ENCODE results near the gene ABAT.

Gene ABAT

GRCh38 chr16:8756755-8757154 lies 82.3 kb downstream of the ABAT start:
- H3K4me3 ChIP-seq (ENCODE audit: low read depth, low read length) = no peak overlapping the region
- TF ChIP-seq, protein P1, sequence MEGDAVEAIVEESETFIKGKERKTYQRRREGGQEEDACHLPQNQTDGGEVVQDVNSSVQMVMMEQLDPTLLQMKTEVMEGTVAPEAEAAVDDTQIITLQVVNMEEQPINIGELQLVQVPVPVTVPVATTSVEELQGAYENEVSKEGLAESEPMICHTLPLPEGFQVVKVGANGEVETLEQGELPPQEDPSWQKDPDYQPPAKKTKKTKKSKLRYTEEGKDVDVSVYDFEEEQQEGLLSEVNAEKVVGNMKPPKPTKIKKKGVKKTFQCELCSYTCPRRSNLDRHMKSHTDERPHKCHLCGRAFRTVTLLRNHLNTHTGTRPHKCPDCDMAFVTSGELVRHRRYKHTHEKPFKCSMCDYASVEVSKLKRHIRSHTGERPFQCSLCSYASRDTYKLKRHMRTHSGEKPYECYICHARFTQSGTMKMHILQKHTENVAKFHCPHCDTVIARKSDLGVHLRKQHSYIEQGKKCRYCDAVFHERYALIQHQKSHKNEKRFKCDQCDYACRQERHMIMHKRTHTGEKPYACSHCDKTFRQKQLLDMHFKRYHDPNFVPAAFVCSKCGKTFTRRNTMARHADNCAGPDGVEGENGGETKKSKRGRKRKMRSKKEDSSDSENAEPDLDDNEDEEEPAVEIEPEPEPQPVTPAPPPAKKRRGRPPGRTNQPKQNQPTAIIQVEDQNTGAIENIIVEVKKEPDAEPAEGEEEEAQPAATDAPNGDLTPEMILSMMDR (IDR thresholded peaks at IDR 0.05; ENCODE audit: low read depth, low read length, missing control alignments) = no peak
- no peak overlapping the region for H3K27ac ChIP-seq
- no peak for DNase-seq
- no peaks in the 10 kb centered on the region for H3K36me3 ChIP-seq (replicated peaks)
- H3K27me3 ChIP-seq (replicated peaks) = no peaks in the 10 kb centered on the region
- in situ Hi-C loops (cut with HindIII; ENCODE audit: low pct_ligation_motif_present, low sequenced_read_pairs) = no loop called here

DNA sequence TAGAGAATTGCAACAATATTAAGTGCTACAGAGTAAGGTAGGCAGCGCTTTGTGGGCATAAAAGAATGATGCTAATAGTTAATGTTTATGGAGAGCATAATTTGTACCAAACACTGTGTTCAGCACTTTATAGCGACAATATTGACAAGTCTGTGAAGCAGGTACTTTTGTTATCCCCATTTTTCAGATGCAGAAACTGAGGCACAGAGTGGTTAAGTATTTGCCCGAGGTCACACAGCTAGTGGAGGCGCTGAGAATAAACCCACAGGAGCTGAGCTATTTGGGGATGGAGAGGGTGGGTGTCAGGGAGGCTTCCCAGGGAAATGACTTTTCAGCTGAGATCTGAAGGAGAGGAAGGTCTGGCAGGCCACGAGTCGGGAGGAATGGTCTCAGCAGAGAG lies 83.6 kb downstream of the ABAT start:
- in situ Hi-C loops (cut with HindIII; ENCODE audit: low pct_ligation_motif_present, low sequenced_read_pairs) = no loop called here
- H3K27ac ChIP-seq = no peak overlapping the region
- H3K36me3 ChIP-seq (replicated peaks) = no peaks in the 10 kb centered on the region
- TF ChIP-seq, protein P1 (IDR thresholded peaks at IDR 0.05; ENCODE audit: low read depth, low read length, missing control alignments) = no peak
- H3K27me3 ChIP-seq (replicated peaks) = no peaks in the 10 kb centered on the region
- H3K4me3 ChIP-seq (ENCODE audit: low read depth, low read length) = no peak overlapping the region
- DNase-seq = no peak

DNA sequence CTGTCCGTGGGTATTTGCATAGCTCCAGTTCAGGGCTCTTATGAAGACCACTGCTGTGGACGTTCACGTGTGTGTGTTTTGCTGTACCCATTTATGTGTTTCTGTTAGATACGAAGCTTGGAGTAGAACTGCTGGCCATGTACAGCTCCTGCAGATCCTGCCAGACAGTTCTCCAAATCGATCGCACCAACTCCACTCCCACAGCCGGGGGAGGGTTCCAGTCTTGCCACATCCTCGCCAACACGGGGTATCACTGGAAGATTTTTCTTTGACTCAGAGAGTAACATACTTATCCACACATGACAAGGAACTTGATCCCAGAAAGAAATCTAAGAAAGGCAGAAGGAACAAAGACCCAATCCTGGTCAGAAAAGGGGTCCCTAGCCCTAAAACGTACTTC lies 85.6 kb downstream of the ABAT start:
- DNase-seq = no peak
- Histone ChIP-seq H3K36me3 (replicated peaks) (no peaks in the 10 kb centered on the region), H3K4me3 (ENCODE audit: low read depth, low read length) (no peak overlapping the region), H3K27ac (no peak overlapping the region), H3K27me3 (replicated peaks) (no peaks in the 10 kb centered on the region)
- in situ Hi-C loops (cut with HindIII; ENCODE audit: low pct_ligation_motif_present, low sequenced_read_pairs) = no loop called here
- TF ChIP-seq, protein P1 (IDR thresholded peaks at IDR 0.05; ENCODE audit: low read depth, low read length, missing control alignments) = no peak

DNA sequence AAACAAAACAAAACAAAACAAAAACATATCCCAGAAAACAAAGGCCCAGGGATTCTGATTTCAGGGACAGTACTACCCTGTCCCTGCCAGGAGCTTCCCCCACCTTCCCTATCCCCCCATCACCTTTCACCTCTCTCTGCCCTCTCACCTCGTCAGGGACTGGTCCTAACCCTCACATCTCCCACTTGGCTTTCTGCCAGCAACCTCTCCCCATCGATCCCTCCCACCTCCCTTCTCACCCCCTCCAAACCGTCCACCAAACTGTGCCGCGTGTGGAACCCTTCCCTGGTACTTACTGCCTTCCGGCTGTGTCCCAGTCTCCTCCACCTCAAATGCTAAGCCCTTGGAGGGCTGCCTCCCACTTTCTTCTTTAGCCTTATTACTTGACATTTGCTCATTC lies 86.7 kb downstream of the ABAT start:
- in situ Hi-C loops (cut with HindIII; ENCODE audit: low pct_ligation_motif_present, low sequenced_read_pairs) = no loop called here

DNA sequence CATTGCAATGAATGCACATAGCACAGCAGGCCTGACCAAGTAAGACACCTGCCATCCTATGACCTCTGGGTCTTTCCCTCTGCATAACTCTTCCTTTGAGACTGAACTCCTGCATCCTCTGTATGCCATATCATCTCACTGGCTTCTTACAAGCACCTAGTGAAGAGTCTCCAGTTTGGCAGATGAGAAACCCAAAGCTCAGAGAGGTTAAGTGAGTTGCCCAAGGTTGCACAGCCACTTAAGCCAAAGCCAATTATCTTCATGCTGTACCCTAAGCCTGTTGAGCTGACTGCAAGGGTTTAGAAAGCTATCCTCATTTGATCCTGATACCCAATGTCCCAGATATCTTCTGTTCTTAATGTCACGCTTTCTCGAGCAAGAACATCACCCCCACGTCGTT lies 87.8 kb downstream of the ABAT start:
- no peak for DNase-seq
- H3K4me3 ChIP-seq (ENCODE audit: low read depth, low read length) = no peak overlapping the region
- H3K27me3 ChIP-seq (replicated peaks) = no peaks in the 10 kb centered on the region
- no peaks in the 10 kb centered on the region for H3K36me3 ChIP-seq (replicated peaks)
- in situ Hi-C loops (cut with HindIII; ENCODE audit: low pct_ligation_motif_present, low sequenced_read_pairs) = no loop called here
- TF ChIP-seq, protein P1 (IDR thresholded peaks at IDR 0.05; ENCODE audit: low read depth, low read length, missing control alignments) = no peak
- H3K27ac ChIP-seq = no peak overlapping the region

More for the DNA sequence above, 86.7 kb downstream of the ABAT start:
- Histone ChIP-seq H3K27me3 (replicated peaks) (no peaks in the 10 kb centered on the region), H3K27ac (no peak overlapping the region), H3K36me3 (replicated peaks) (no peaks in the 10 kb centered on the region), H3K4me3 (ENCODE audit: low read depth, low read length) (no peak overlapping the region)
- DNase-seq = no peak
- TF ChIP-seq, protein P1 (IDR thresholded peaks at IDR 0.05; ENCODE audit: low read depth, low read length, missing control alignments) = no peak

DNA sequence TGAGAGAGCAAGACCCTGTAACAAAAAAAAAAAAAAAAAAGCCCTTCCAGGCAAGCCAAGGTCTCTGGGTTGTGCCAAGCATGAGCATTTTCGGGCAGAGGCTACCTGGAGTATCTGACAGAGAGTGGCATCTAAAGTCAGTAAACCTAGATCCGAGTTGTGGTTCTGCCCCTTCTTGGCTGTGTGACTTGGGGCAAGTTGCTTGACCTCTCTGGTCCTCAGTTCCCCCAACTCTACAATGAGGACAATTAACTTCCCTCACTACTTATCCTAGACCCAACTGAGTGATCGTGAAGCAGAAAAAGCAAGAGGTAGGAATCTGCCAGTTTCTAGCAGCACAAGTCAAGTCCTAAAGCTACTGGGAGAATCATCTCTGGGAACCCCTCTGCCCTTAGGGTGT lies 88.7 kb downstream of the ABAT start:
- H3K4me3 ChIP-seq (ENCODE audit: low read depth, low read length) = no peak overlapping the region
- no peaks in the 10 kb centered on the region for H3K36me3 ChIP-seq (replicated peaks)
- TF ChIP-seq, protein P1 (IDR thresholded peaks at IDR 0.05; ENCODE audit: low read depth, low read length, missing control alignments) = no peak
- in situ Hi-C loops (cut with HindIII; ENCODE audit: low pct_ligation_motif_present, low sequenced_read_pairs) = no loop called here
- no peak for DNase-seq
- H3K27ac ChIP-seq = no peak overlapping the region
- no peaks in the 10 kb centered on the region for H3K27me3 ChIP-seq (replicated peaks)
